ENCODE data around the gene CCDC12. TPM values are rescaled to one million over a fixed set of nuclear protein-coding genes. Genes with fewer than 3 reads are reported as not detected.

The CCDC12 gene
- total RNA-seq, 1 experiment from 2014 or later, result 46.5 TPM

DNA sequence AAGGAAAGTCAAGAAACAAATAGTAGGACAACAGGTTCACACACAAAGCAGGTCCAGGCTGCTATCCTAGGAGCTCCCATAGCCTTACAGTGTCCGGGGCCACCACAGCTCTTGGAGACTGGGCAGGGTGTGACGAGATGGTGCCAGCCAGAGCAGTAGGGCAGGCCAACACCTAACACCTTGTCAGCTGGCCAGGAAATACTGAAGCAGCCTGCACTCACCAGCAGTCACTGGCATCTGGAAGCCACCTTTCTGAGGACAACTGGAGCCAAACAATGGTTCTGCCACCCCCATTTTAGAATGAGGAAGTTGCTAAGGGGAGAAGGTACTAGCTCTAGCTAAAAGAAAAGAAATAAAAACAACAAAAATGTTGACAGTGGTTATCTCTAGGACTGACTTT is 47.2 kb downstream of the CCDC12 start:
- BruUV-seq (replicated peaks), result no TSS peak
- peaks cover 30 to 42% of the 10 kb centered on the region in 2 experiments for H3K4me1 ChIP-seq (ENCODE audit: control insufficient read depth in 1 of 2, insufficient read depth in 2 of 2, low read length in 2 of 2)

More for the DNA sequence above, 47.2 kb downstream of the CCDC12 start:
- intact Hi-C loops (cut with micrococcal nuclease), result no loop called here
- Histone ChIP-seq H3K27me3 (ENCODE audit: insufficient read depth, low read length) (no peaks in the 10 kb centered on the region), H4K20me1 (ENCODE audit: insufficient read depth) (no peaks in the 10 kb centered on the region), H3K9me2 (ENCODE audit: insufficient read depth) (no peaks in the 10 kb centered on the region), H3K36me3 (ENCODE audit: control insufficient read depth in 1 of 2, insufficient read depth in 2 of 2, low read length in 2 of 2) (peaks cover 9 to 10% of the 10 kb centered on the region in 2 experiments; a peak in 3 of 4 replicates), H3K79me2 (ENCODE audit: insufficient read depth, low read length) (peaks cover 83% of the 10 kb centered on the region), H2AFZ (ENCODE audit: low read depth, low read length, poor library complexity, severe bottlenecking) (no peak overlapping the region), H3K4me3 (replicated peaks in 1 of 2; ENCODE audit: low read depth in 1 of 2, low read length in 2 of 2) (no peak overlapping the region), H3K27ac (ENCODE audit: low read depth, low read length) (no peak overlapping the region), H3K9me3 (ENCODE audit: control insufficient read depth in 1 of 2, insufficient read depth in 1 of 2, low read depth in 1 of 2, low read length in 2 of 2) (no peaks in the 10 kb centered on the region), H3K4me2 (ENCODE audit: low read length) (no peak overlapping the region), H3K9ac (ENCODE audit: low read length) (no peak overlapping the region)
- ATAC-seq (no peak), DNase-seq (ENCODE audit: low read depth, low spot score) (no peak)
- POLR2A ChIA-PET, result no interaction called here
- CTCF ChIA-PET, result interaction anchor here (0.5 to 0.9 kb wide), 2 partner anchors 20 to 395 kb away, joined by 3 read pairs; no protein-coding TSS in a partner anchor
- RAD21 ChIA-PET (ENCODE audit: low non-redundant PET in 1 of 2, low total read pairs in 2 of 2, uncharacterized antibody in 2 of 2, unreplicated experiment in 2 of 2), result interaction anchor here in 1 of 2 experiments (0.6 kb wide), 1 partner anchor 69 kb away, joined by 3 read pairs; no protein-coding TSS in a partner anchor
- TF ChIP-seq EGR1 (IDR thresholded peaks at IDR 0.05; ENCODE audit: low read depth) (no peak), SP1 (IDR thresholded peaks at IDR 0.05; ENCODE audit: low read depth) (no peak), POLR2AphosphoS5 (IDR thresholded peaks at IDR 0.05; ENCODE audit: low read depth, low read length) (no peak), CBX3 (IDR thresholded peaks at IDR 0.05; ENCODE audit: low read depth) (no peak), ZBTB33 (IDR thresholded peaks at IDR 0.05; ENCODE audit: extremely low read depth, insufficient replicate concordance, low read length) (no peak), EZH2phosphoT487 (IDR thresholded peaks at IDR 0.05; ENCODE audit: borderline replicate concordance) (no peak), SRF (IDR thresholded peaks at IDR 0.05; ENCODE audit: low read depth) (no peak), ATF3 (IDR thresholded peaks at IDR 0.05) (no peak), CEBPB (IDR thresholded peaks at IDR 0.05; ENCODE audit: low read depth) (no peak), ZNF274 (IDR thresholded peaks at IDR 0.05; ENCODE audit: low read depth, low read length) (no peak), ZFX (IDR thresholded peaks at IDR 0.05) (no peak), POLR2A (IDR thresholded peaks at IDR 0.05; ENCODE audit: borderline replicate concordance, extremely low read depth, insufficient read depth, insufficient read length) (no peak), EZH2 (IDR thresholded peaks at IDR 0.05) (no peak), SIN3A (IDR thresholded peaks at IDR 0.05; ENCODE audit: low read depth) (no peak), ELF1 (IDR thresholded peaks at IDR 0.05; ENCODE audit: borderline replicate concordance, low read depth) (no peak), FOSL1 (IDR thresholded peaks at IDR 0.05; ENCODE audit: low read depth) (no peak), YY1 (IDR thresholded peaks at IDR 0.05; ENCODE audit: extremely low read depth, insufficient replicate concordance, low read depth, low read length) (no peak)
- TF ChIP-seq, protein P1, sequence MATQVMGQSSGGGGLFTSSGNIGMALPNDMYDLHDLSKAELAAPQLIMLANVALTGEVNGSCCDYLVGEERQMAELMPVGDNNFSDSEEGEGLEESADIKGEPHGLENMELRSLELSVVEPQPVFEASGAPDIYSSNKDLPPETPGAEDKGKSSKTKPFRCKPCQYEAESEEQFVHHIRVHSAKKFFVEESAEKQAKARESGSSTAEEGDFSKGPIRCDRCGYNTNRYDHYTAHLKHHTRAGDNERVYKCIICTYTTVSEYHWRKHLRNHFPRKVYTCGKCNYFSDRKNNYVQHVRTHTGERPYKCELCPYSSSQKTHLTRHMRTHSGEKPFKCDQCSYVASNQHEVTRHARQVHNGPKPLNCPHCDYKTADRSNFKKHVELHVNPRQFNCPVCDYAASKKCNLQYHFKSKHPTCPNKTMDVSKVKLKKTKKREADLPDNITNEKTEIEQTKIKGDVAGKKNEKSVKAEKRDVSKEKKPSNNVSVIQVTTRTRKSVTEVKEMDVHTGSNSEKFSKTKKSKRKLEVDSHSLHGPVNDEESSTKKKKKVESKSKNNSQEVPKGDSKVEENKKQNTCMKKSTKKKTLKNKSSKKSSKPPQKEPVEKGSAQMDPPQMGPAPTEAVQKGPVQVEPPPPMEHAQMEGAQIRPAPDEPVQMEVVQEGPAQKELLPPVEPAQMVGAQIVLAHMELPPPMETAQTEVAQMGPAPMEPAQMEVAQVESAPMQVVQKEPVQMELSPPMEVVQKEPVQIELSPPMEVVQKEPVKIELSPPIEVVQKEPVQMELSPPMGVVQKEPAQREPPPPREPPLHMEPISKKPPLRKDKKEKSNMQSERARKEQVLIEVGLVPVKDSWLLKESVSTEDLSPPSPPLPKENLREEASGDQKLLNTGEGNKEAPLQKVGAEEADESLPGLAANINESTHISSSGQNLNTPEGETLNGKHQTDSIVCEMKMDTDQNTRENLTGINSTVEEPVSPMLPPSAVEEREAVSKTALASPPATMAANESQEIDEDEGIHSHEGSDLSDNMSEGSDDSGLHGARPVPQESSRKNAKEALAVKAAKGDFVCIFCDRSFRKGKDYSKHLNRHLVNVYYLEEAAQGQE (IDR thresholded peaks at IDR 0.05; ENCODE audit: low read depth), result no peak
- TF ChIP-seq, protein P2, sequence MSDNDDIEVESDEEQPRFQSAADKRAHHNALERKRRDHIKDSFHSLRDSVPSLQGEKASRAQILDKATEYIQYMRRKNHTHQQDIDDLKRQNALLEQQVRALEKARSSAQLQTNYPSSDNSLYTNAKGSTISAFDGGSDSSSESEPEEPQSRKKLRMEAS (IDR thresholded peaks at IDR 0.05), result no peak
